Cardiac muscle cell (in vitro differentiated cells and primary cell): ENCODE measurements around the gene CCDC200. TPM values are rescaled to one million over a fixed set of nuclear protein-coding genes. Genes with fewer than 3 reads are reported as not detected.
"Not testable (repeated sequence)": the region's sequence is repeated elsewhere in the genome, so short reads cannot be mapped to it uniquely, and the experiment has no call there.

ENCODE experiments used
- DNase-seq, 2 donors: peaks; one replicate each; pipeline versions ENCODE4 v3.0.0 to v3.0.0-alpha.2; 2010 to 2017; ENCODE audit warnings: low read depth in 1 of 2, low spot score in 1 of 2
- H3K27ac ChIP-seq: fragments of 200-600 bp; sonication (generic); 2 replicates; pipeline ENCODE4 v1.5.1; 2016
- H3K27me3 ChIP-seq: fragments of 200-600 bp; sonication (generic); 2 replicates; pipeline ENCODE4 v1.6.0; 2016; ENCODE audit warnings: control low read depth
- H3K36me3 ChIP-seq: fragments of 200-600 bp; sonication (generic); 2 replicates; pipeline ENCODE4 v1.5.1; 2016; ENCODE audit warnings: control low read depth
- H3K4me1 ChIP-seq: fragments of 200-600 bp; sonication (generic); 2 replicates; pipeline ENCODE4 v1.8.1; 2017; ENCODE audit warnings: low read depth, mild to moderate bottlenecking, mixed run types
- H3K4me3 ChIP-seq: fragments of 200-600 bp; sonication (generic); 2 replicates; pipeline ENCODE4 v1.5.1; 2016; ENCODE audit warnings: mild to moderate bottlenecking
- H3K9me3 ChIP-seq: fragments of 200-600 bp; sonication (generic); 2 replicates; pipeline ENCODE4 v1.5.1; 2017; ENCODE audit warnings: low read depth, mild to moderate bottlenecking, control low read depth
- polyA plus RNA-seq: library from polyadenylated mRNA; unstranded; fragments of >200 nt; fragmentation: Nextera tagmentation; extraction: Ambion mirVana; gene quantifications from 2 replicates; pipeline ENCODE4 v1.2.1, GENCODE V29; 2016
- total RNA-seq: library from RNA; depleted of rRNA; stranded (reverse); fragments of >200 nt; gene quantifications from 2 replicates; pipeline ENCODE4 v1.2.3, GENCODE V29; 2016
- TF ChIP-seq, protein P1 (sequence below): IDR thresholded peaks from 2 replicates; pipeline ENCODE4 v1.5.1; 2012; ENCODE audit warnings: low read depth, mild to moderate bottlenecking, low read length

The CCDC200 gene
- total and polyA plus RNA-seq, 2 experiments from 2014 or later = 0.48 to 2.8 TPM

DNA sequence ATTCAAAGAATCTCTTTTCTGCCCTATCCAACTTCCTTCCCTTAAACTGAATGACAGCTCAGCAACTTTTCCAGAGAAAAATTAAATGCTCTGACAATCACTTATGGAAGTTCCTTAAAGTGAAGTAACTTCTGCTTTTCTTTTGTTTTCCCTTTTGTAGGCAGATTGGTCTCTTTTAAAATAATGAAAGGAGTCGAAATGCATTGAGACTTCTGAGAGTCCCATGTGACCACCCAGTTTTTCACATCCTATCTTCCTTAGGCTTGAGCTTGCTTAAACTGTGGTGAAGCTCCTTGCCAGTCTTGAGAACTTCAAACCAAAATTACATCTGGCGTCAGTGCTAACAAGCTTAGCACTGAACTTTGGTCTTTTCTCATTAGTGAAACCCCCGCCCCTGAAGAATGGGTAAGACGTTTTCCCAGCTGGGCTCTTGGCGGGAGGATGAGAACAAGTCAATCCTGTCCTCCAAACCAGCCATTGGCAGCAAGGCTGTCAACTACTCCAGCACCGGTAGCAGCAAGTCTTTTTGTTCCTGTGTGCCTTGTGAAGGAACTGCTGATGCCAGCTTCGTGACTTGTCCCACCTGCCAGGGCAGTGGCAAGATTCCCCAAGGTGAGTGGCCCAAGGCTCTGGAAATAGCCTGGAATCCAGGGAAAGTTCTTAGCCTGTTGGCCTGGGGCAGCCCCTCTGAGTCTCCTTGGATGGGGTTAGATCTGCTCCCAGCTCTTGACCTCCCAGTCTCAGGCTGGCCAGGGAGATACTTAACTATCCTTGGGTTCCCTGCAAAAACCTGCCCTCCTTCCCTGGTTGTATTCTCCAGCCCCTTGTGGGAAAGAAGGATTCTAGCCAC lies 15.6 kb downstream of the CCDC200 start:
- H3K4me1 ChIP-seq = no peaks in the 10 kb centered on the region
- H3K36me3 ChIP-seq = peaks cover 13% of the 10 kb centered on the region
- DNase-seq = no peak
- H3K27ac ChIP-seq = peak overlapping the region; percentile 69
- H3K4me3 ChIP-seq = peak overlapping the region; percentile 48
- TF ChIP-seq, protein P1, sequence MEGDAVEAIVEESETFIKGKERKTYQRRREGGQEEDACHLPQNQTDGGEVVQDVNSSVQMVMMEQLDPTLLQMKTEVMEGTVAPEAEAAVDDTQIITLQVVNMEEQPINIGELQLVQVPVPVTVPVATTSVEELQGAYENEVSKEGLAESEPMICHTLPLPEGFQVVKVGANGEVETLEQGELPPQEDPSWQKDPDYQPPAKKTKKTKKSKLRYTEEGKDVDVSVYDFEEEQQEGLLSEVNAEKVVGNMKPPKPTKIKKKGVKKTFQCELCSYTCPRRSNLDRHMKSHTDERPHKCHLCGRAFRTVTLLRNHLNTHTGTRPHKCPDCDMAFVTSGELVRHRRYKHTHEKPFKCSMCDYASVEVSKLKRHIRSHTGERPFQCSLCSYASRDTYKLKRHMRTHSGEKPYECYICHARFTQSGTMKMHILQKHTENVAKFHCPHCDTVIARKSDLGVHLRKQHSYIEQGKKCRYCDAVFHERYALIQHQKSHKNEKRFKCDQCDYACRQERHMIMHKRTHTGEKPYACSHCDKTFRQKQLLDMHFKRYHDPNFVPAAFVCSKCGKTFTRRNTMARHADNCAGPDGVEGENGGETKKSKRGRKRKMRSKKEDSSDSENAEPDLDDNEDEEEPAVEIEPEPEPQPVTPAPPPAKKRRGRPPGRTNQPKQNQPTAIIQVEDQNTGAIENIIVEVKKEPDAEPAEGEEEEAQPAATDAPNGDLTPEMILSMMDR = no peak
- no peaks in the 10 kb centered on the region for H3K27me3 ChIP-seq
- no peaks in the 10 kb centered on the region for H3K9me3 ChIP-seq

DNA sequence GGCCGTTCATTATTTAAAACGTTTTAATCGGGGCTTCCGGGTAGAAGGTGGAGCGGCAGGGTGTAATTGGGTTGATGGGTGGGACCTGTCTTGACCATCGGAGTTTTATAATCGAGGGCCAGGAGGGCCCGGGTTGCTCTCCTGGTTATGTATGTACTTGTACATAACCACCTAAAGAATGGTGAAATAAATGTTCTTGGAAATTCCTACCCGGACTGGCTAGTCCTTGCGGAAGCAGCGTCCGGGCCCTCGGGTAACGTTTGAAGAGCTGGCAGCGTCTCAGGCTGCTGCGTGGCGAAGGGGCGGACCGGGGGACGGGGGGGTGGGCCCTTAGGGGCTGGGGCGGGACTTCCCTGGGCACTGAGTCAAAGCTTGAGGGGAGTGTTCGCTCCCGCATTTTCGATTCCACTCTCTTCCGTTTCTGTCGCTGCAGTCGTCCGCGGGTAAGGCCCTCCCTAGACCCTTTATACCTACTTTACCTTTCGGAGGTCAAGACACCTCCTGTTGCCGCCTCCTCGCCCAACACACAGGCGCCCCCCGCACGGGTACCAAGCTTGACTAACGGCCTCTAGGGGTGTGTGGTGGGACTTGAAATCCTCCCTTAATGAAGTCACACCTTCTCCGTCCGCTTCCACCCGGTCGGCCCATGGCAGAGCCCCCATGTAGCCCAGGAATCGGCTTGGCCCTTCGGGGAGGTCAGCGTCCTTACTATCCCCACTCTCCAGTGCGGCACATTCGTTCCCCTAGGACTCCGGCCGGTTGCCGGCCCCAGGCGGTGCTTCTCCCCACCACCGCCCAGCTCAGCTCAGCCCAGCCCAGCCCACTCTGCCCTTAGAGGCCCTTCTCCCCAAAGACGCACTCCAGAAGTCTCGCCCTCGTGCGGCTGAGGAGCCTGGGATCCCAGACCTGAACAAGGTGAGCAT lies 16.7 kb downstream of the CCDC200 start, which contains the start of gene TMEM106A:
Gene TMEM106A (plus strand): TSS at position 396 of the 923 bp plus-strand sequence. CDS start 1,167 bp downstream, outside the sequence.
- H3K9me3 ChIP-seq = no peaks in the 10 kb centered on the region
- H3K36me3 ChIP-seq = peaks cover 13% of the 10 kb centered on the region
- H3K27ac ChIP-seq = peak within 1 kb of the TSS; percentile 69
- H3K4me3 ChIP-seq = peak within 1 kb of the TSS; percentile 48
- no peaks in the 10 kb centered on the region for H3K27me3 ChIP-seq
- peak; percentile 83 to 93 for DNase-seq
- no peaks in the 10 kb centered on the region for H3K4me1 ChIP-seq
- TF ChIP-seq, protein P1 = peak; percentile 42

DNA sequence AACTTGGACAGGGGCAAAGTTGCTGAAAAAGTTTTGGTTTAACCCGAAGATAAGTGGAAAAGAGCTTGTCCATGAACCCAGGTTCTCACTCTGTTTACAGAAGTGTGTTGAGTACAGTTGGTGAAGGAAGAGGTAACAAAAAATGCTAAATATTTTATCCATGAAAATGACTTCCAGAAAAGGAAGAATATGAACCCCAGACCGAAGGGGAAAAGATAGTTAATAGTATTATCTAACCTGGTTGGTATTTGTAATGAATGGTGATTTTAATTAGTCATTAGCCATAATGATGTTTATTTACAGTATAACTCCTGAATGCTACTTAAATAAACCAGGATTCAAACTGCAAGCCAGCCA lies 17.3 kb downstream of the CCDC200 start:
- H3K36me3 ChIP-seq = peaks cover 13% of the 10 kb centered on the region
- TF ChIP-seq, protein P1 = no peak
- no peaks in the 10 kb centered on the region for H3K27me3 ChIP-seq
- no peak overlapping the region for H3K27ac ChIP-seq
- no peak for DNase-seq
- H3K4me3 ChIP-seq = peak overlapping the region; percentile 48
- H3K4me1 ChIP-seq = no peaks in the 10 kb centered on the region
- no peaks in the 10 kb centered on the region for H3K9me3 ChIP-seq

- Histone ChIP-seq H3K27ac (no peak overlapping the region), H3K4me3 (no peak overlapping the region)
Observed at GRCh38 chr17:43210576-43210975, 17.8 kb downstream of the CCDC200 start.

GRCh38 chr17:43203013-43203412 lies 25.4 kb downstream of the CCDC200 start:
- H3K36me3 ChIP-seq = peaks cover 51% of the 10 kb centered on the region
- not testable (repeated sequence) for H3K27ac ChIP-seq, H3K4me1 ChIP-seq, H3K27me3 ChIP-seq, DNase-seq, H3K9me3 ChIP-seq, H3K4me3 ChIP-seq

More at GRCh38 chr17:43210576-43210975, 17.8 kb downstream of the CCDC200 start:
- H3K9me3 ChIP-seq = no peaks in the 10 kb centered on the region
- H3K27me3 ChIP-seq = no peaks in the 10 kb centered on the region
- no peaks in the 10 kb centered on the region for H3K4me1 ChIP-seq
- TF ChIP-seq, protein P1 = no peak
- peaks cover 13% of the 10 kb centered on the region for H3K36me3 ChIP-seq
- no peak for DNase-seq
